Peyer's patch (tissue), 4 donors: Measurements from ENCODE around the gene ZNF343. TPM values are rescaled to one million over a fixed set of nuclear protein-coding genes. Genes with fewer than 3 reads are reported as not detected.
A peak's percentile ranks its signal among the peaks of the same experiment; 100 is the strongest.

Experiments
- DNase-seq, 3 donors: peaks; one replicate each; pipeline ENCODE4 v3.0.0-alpha.2; 2017 to 2019
- H3K27ac ChIP-seq, 4 donors: fragments of 200-600 bp; sonication (generic); one replicate each; pipeline ENCODE4 v1.5.1; 2016 to 2019
- H3K27me3 ChIP-seq, 2 donors: fragments of 200-600 bp; sonication (generic); one replicate each; pipeline ENCODE4 v1.5.1; 2019
- H3K36me3 ChIP-seq, 3 donors: fragments of 200-600 bp; sonication (generic); one replicate each; pipeline ENCODE4 v1.5.1; 2016 to 2019
- H3K4me1 ChIP-seq, 4 donors: fragments of 200-600 bp; sonication (generic); one replicate each; pipeline ENCODE4 v1.5.1; 2016 to 2019
- H3K4me3 ChIP-seq, 4 donors: fragments of 200-600 bp; sonication (generic); 1 replicate in 3 of 4; 2 replicates in 1 of 4; pipeline ENCODE4 v1.5.1; 2016 to 2019; ENCODE audit warnings: mild to moderate bottlenecking in 1 of 4
- H3K9me3 ChIP-seq, 4 donors: fragments of 200-600 bp; sonication (generic); one replicate each; pipeline ENCODE4 v1.5.1; 2016 to 2019; ENCODE audit warnings: mild to moderate bottlenecking in 1 of 4
- CTCF ChIP-seq, 6 experiments: fragments of 450-650 bp in 4 of 6; fragments of 200-600 bp in 2 of 6; sonication (generic) in 1 of 6; IDR thresholded peaks; one replicate each; pipeline ENCODE4 v1.5.1; 2017 to 2019; ENCODE audit warnings: antibody characterized with exemption in 6 of 6, mild to moderate bottlenecking in 3 of 6, moderate library complexity in 1 of 6
- POLR2A ChIP-seq, 2 donors: fragments of 450-650 bp; IDR thresholded peaks; one replicate each; pipeline ENCODE4 v1.5.1; 2017; ENCODE audit warnings: antibody characterized with exemption in 2 of 2, mild to moderate bottlenecking in 2 of 2, moderate library complexity in 2 of 2
- total RNA-seq, 4 donors: library from RNA; depleted of rRNA; stranded (reverse); fragments of >200 nt; gene quantifications; one replicate each; pipeline ENCODE4 v1.1.0, GENCODE V29; 2016

Gene ZNF343
- total RNA-seq, 4 donors from 2014 or later: 6.3 to 13.3 (median 8.7) TPM

GRCh38 chr20:2475850-2476741, 32.6 kb downstream of the ZNF343 start:
- H3K27ac ChIP-seq: no peak overlapping the region
- TF ChIP-seq POLR2A (IDR thresholded peaks at IDR 0.05): no peak
- no peak for TF ChIP-seq CTCF (IDR thresholded peaks at IDR 0.05)
- no peaks in the 10 kb centered on the region for H3K9me3 ChIP-seq
- H3K4me1 ChIP-seq: no peaks in the 10 kb centered on the region
- peaks cover 0 to 8% (median 0%) of the 10 kb centered on the region in 3 donors for H3K36me3 ChIP-seq
- no peaks in the 10 kb centered on the region for H3K27me3 ChIP-seq
- H3K4me3 ChIP-seq: no peak overlapping the region
- DNase-seq: no peak

GRCh38 chr20:2473516-2473915, 35.2 kb downstream of the ZNF343 start:
- no peak for DNase-seq
- no peak for TF ChIP-seq POLR2A (IDR thresholded peaks at IDR 0.05)
- TF ChIP-seq CTCF (IDR thresholded peaks at IDR 0.05): peak in 1 of 6 experiments; percentile 2
- Histone ChIP-seq H3K36me3 (no peaks in the 10 kb centered on the region), H3K27me3 (no peaks in the 10 kb centered on the region), H3K4me1 (peaks cover 0 to 13% (median 7%) of the 10 kb centered on the region in 4 donors), H3K4me3 (no peak overlapping the region), H3K27ac (no peak overlapping the region), H3K9me3 (no peaks in the 10 kb centered on the region)

GRCh38 chr20:2470423-2471193, 38.1 kb downstream of the ZNF343 start, which contains the start of gene SNRPB:
TSS of gene SNRPB (minus strand) at chr20:2470789. CDS start at chr20:2470690, 99 bp downstream.
- DNase-seq: peak; percentile 95 to 99 (median 96)
- TF ChIP-seq POLR2A (IDR thresholded peaks at IDR 0.05): peak; percentile 62 to 98
- TF ChIP-seq CTCF (IDR thresholded peaks at IDR 0.05): no peak
- no peaks in the 10 kb centered on the region for H3K27me3 ChIP-seq
- H3K9me3 ChIP-seq: no peaks in the 10 kb centered on the region
- peak within 1 kb of the TSS; percentile 88 to 91 (median 88) for H3K27ac ChIP-seq
- peaks cover 0 to 21% (median 0%) of the 10 kb centered on the region in 3 donors for H3K36me3 ChIP-seq
- H3K4me3 ChIP-seq: peak within 1 kb of the TSS; percentile 59 to 94 (median 80)
- peaks cover 0 to 21% (median 8%) of the 10 kb centered on the region in 4 donors for H3K4me1 ChIP-seq

- Histone ChIP-seq H3K27me3 (no peaks in the 10 kb centered on the region), H3K9me3 (no peaks in the 10 kb centered on the region), H3K36me3 (peaks cover 0 to 27% (median 0%) of the 10 kb centered on the region in 3 donors), H3K4me1 (peaks cover 0 to 21% (median 8%) of the 10 kb centered on the region in 4 donors), H3K27ac (peak overlapping the region; percentile 88 to 91 (median 88)), H3K4me3 (peak overlapping the region; percentile 59 to 94 (median 80))
- no peak for TF ChIP-seq CTCF (IDR thresholded peaks at IDR 0.05)
- DNase-seq: peak in 2 of 3 donors; percentile 53 to 77
Observed at GRCh38 chr20:2469991-2470422, 38.7 kb downstream of the ZNF343 start.

- no peak for TF ChIP-seq POLR2A (IDR thresholded peaks at IDR 0.05)
- no peak for TF ChIP-seq CTCF (IDR thresholded peaks at IDR 0.05)
- Histone ChIP-seq H3K4me3 (peak overlapping the region in 2 of 4 donors; percentile 59 to 94), H3K4me1 (peaks cover 0 to 21% (median 8%) of the 10 kb centered on the region in 4 donors), H3K36me3 (peaks cover 0 to 39% (median 0%) of the 10 kb centered on the region in 3 donors), H3K9me3 (no peaks in the 10 kb centered on the region), H3K27ac (peak overlapping the region in 1 of 4 donors; percentile 88), H3K27me3 (no peaks in the 10 kb centered on the region)
- no peak for DNase-seq
Observed at GRCh38 chr20:2468581-2469407, 39.9 kb downstream of the ZNF343 start.
